ENCODE data around the gene ADCY4.

Gene ADCY4

DNA sequence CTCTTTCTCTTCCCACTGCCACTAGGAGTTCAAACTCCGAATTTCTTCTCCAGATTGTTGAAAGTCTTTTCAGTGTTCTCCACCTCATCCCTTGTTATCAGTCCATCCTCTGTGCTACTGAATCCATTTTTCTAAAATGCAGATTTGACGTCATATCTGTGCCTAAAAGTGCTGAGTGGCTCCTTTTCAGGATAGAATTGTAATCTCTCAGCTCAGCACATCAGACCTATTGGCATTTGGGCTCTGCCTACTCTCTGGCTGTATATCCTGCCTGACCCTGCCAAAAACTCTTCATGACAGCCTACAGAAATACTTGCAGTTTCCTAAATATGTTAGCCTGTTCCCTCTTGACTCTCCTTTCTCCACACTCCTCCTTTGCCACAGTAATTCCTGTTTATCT lies 62.4 kb downstream of the ADCY4 start:
- in situ Hi-C loops (cut with HindIII; ENCODE audit: low sequenced_read_pairs) = no loop called here
- H3K4me3 ChIP-seq (ENCODE audit: low read depth, low read length) = no peak overlapping the region

DNA sequence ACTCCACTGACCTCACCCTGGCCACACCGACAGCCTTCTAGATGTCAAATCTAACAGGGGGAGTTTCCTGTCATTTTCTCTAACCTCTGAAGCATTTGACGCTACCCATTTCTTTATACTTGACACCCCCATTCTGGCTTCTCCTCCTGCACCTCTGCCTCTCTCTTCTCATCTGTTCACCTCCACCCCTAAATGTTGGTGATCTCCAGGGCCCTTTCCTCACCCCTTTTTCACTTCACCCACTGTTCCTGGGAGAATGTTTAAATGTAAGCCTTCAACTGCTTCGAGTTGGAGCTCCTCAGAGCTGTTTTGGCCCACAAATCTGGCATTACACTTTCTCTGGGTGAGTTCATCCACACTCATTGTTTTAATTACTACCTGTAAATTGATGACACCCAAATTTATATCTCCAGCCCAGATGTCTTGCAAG lies 63.0 kb downstream of the ADCY4 start:
- DNase-seq (ENCODE audit: low read depth, low spot score) = no peak
- peak overlapping the region; percentile 93 for H3K4me3 ChIP-seq (ENCODE audit: low read depth, low read length)
- TF ChIP-seq, protein P1, sequence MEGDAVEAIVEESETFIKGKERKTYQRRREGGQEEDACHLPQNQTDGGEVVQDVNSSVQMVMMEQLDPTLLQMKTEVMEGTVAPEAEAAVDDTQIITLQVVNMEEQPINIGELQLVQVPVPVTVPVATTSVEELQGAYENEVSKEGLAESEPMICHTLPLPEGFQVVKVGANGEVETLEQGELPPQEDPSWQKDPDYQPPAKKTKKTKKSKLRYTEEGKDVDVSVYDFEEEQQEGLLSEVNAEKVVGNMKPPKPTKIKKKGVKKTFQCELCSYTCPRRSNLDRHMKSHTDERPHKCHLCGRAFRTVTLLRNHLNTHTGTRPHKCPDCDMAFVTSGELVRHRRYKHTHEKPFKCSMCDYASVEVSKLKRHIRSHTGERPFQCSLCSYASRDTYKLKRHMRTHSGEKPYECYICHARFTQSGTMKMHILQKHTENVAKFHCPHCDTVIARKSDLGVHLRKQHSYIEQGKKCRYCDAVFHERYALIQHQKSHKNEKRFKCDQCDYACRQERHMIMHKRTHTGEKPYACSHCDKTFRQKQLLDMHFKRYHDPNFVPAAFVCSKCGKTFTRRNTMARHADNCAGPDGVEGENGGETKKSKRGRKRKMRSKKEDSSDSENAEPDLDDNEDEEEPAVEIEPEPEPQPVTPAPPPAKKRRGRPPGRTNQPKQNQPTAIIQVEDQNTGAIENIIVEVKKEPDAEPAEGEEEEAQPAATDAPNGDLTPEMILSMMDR (IDR thresholded peaks at IDR 0.05; ENCODE audit: low read depth, low read length) = no peak
- in situ Hi-C loops (cut with HindIII; ENCODE audit: low sequenced_read_pairs) = no loop called here

More for the DNA sequence above, 62.4 kb downstream of the ADCY4 start:
- TF ChIP-seq, protein P1 (IDR thresholded peaks at IDR 0.05; ENCODE audit: low read depth, low read length) = no peak
- DNase-seq (ENCODE audit: low read depth, low spot score) = no peak

DNA sequence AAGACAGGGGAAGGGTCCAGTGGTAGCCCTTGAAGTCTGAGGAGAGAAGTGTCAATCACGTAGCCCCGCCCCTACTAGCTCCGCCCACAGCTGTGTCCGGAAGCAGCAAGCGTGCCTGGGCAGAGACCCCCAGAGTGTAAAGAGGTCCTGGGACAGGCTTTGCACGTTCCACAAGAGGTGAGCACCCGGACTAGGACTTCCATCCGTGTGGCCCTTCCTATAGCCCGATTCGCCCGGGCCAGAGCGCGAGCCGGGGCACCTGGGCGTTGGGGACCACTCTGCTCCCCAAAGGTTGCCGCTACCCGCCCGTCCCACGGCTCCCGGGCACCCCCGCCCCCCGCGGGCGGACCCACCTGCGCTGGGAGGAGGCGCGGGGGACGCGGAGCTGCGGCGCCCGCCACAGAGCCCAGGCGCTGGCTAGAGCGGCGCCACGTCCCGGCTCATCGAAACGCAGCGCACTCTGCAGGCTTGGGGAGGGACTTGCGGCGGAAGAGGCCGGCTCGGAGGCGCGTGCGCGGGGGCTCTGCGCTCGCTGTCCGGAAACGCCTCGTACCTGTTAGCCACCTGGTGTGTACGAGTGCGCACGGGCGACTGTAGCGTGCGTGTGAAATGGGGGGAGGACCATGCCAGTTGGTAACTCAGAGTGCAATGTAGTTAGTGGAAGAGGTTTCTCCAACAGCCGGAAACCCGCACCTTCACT lies 63.6 kb downstream of the ADCY4 start, which contains the start of gene RABGGTA:
Gene RABGGTA (minus strand): TSS at position 464 of the 700 bp plus-strand sequence. CDS start 482 bp downstream, outside the sequence.
- TF ChIP-seq, protein P1 (IDR thresholded peaks at IDR 0.05; ENCODE audit: low read depth, low read length) = peak; percentile 73
- peak within 1 kb of the TSS; percentile 93 for H3K4me3 ChIP-seq (ENCODE audit: low read depth, low read length)
- DNase-seq (ENCODE audit: low read depth, low spot score) = peak; percentile 86
- in situ Hi-C loops (cut with HindIII; ENCODE audit: low sequenced_read_pairs) = no loop called here

DNA sequence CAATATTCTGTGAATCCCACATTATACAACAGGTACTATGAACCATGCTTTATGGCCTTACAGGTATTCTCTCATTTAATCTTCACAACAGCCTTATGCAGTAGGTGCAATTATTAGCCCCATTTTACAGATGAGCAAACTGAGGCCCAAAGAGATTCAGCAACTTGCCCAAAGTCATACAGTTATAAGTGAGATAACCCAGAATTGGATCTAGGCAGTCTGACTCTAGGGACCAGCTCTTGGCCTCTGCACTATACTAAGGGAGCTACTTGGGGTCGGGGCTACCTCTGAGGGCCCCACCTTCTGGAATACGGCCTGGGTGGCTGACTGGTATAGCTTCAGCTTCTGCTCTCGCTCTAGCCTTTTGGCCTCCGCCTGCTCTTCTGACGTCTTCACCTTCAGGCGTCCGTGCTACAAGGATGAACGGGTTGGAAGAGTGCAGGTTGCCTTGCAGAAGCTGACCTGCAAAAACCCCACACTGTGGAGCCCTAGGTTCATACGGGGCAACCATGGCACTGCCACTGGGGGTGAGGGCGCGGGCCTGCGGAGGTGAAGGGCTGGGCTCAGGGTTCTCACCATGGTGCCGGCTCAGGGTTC lies 64.2 kb downstream of the ADCY4 start:
- DNase-seq (ENCODE audit: low read depth, low spot score) = no peak
- in situ Hi-C loops (cut with HindIII; ENCODE audit: low sequenced_read_pairs) = no loop called here
- H3K4me3 ChIP-seq (ENCODE audit: low read depth, low read length) = peak overlapping the region; percentile 93
- TF ChIP-seq, protein P1 (IDR thresholded peaks at IDR 0.05; ENCODE audit: low read depth, low read length) = no peak

DNA sequence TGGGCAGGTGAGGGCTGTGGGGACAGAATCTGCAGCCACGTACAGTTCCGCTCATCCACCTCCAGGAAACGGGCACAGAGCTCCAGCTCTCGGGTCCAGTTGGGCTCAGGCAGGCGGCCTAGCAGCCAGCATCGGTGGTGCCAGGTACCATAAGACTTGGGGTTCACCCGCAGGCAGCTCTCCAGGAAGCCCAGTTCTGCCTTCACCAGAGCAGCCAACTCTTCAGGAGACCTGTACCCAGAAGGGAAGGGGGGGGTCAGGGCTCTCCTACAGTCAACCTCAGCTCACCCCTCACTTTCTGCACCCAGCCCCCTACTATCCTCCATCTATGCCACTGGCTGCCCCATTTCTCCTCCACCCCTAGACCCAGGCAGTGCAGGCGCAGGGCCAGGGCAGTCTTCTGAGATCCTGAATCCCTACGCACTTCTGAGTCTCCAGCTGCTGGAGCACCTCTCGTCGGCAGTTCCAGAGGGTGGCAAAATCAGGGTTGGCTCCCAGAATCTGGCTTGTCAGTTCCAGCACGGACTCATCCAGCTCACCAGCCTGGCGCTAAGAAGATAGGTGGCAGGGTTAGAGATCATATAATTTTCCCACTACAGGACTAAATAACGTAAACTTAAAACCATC lies 64.8 kb downstream of the ADCY4 start:
- in situ Hi-C loops (cut with HindIII; ENCODE audit: low sequenced_read_pairs) = no loop called here
- TF ChIP-seq, protein P1 (IDR thresholded peaks at IDR 0.05; ENCODE audit: low read depth, low read length) = no peak
- H3K4me3 ChIP-seq (ENCODE audit: low read depth, low read length) = no peak overlapping the region
- no peak for DNase-seq (ENCODE audit: low read depth, low spot score)

DNA sequence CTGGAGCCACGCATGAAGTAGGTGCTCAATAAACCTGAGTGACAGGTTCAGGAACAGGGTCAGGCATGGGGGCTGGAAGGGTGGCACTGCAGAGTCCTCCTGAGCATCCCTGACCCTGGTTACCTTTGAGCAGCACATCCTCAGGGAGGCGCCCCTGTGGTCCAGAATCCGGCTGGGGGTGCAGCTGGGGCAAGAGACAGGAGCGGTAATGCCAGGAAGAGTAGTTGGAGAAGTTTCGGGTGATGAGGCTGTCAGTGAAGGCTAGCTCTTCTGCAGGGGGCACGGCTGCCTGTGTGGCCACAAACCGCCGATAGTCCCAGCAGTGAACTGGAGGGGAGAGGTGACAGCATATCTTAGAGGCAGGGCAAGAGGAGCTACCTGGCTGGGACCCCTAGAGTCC lies 65.5 kb downstream of the ADCY4 start:
- H3K4me3 ChIP-seq (ENCODE audit: low read depth, low read length) = no peak overlapping the region
- no peak for DNase-seq (ENCODE audit: low read depth, low spot score)
- TF ChIP-seq, protein P1 (IDR thresholded peaks at IDR 0.05; ENCODE audit: low read depth, low read length) = no peak
- in situ Hi-C loops (cut with HindIII; ENCODE audit: low sequenced_read_pairs) = no loop called here

Measured in astrocyte of the spinal cord (primary cell).